ENCODE results near the gene VWA8. TPM values are rescaled to one million over a fixed set of nuclear protein-coding genes. Genes with fewer than 3 reads are reported as not detected.

Gene VWA8
- total RNA-seq, 1 experiment from 2014 or later = 22.6 TPM

- POLR2A ChIA-PET = no interaction called here
- H3K27ac ChIP-seq (ENCODE audit: low read depth, low read length) = no peak overlapping the region
- no peak overlapping the region for H3K4me2 ChIP-seq (ENCODE audit: low read length)
- no peaks in the 10 kb centered on the region for H3K79me2 ChIP-seq (ENCODE audit: insufficient read depth, low read length)
- DNase-seq (ENCODE audit: low read depth, low spot score) (no peak), ATAC-seq (no peak)
- no peak overlapping the region for H3K4me3 ChIP-seq (replicated peaks in 1 of 2; ENCODE audit: low read depth in 1 of 2, low read length in 2 of 2)
- no TSS peak for BruUV-seq (replicated peaks)
- H3K9me3 ChIP-seq (ENCODE audit: control insufficient read depth in 1 of 2, insufficient read depth in 1 of 2, low read depth in 1 of 2, low read length in 2 of 2) = no peaks in the 10 kb centered on the region
- no peaks in the 10 kb centered on the region for H3K9me2 ChIP-seq (ENCODE audit: insufficient read depth)
- RAD21 ChIA-PET (ENCODE audit: low non-redundant PET in 1 of 2, low total read pairs in 2 of 2, uncharacterized antibody in 2 of 2, unreplicated experiment in 2 of 2) = no interaction called here
- intact Hi-C loops (cut with micrococcal nuclease) = no loop called here
- H2AFZ ChIP-seq (ENCODE audit: low read depth, low read length, poor library complexity, severe bottlenecking) = no peak overlapping the region
- H3K4me1 ChIP-seq (ENCODE audit: control insufficient read depth in 1 of 2, insufficient read depth in 2 of 2, low read length in 2 of 2) = peaks cover 0 to 8% of the 10 kb centered on the region in 2 experiments; a peak in 2 of 4 replicates
- no peaks in the 10 kb centered on the region for H3K36me3 ChIP-seq (ENCODE audit: control insufficient read depth in 1 of 2, insufficient read depth in 2 of 2, low read length in 2 of 2)
- H3K9ac ChIP-seq (ENCODE audit: low read length) = no peak overlapping the region
- CTCF ChIA-PET = interaction anchor here (1.1 kb wide), 1 partner anchor 89 kb away, joined by 3 read pairs; no protein-coding TSS in a partner anchor
- no peaks in the 10 kb centered on the region for H3K27me3 ChIP-seq (ENCODE audit: insufficient read depth, low read length)
- no peaks in the 10 kb centered on the region for H4K20me1 ChIP-seq (ENCODE audit: insufficient read depth)
- TF ChIP-seq REST (IDR thresholded peaks at IDR 0.05; ENCODE audit: low read depth) (no peak), TCF7L2 (IDR thresholded peaks at IDR 0.05; ENCODE audit: borderline replicate concordance, extremely low read depth, insufficient read depth, insufficient read length) (no peak), EZH2phosphoT487 (IDR thresholded peaks at IDR 0.05; ENCODE audit: borderline replicate concordance) (no peak), CTCF (IDR thresholded peaks at IDR 0.05 in 2 of 3, conservative IDR thresholded peaks at IDR 0.05 in 1 of 3; ENCODE audit: borderline replicate concordance in 1 of 3, insufficient read depth in 1 of 3, low read depth in 2 of 3, low read length in 2 of 3) (no peak), RAD21 (IDR thresholded peaks at IDR 0.05; ENCODE audit: low read depth) (no peak), EGR1 (IDR thresholded peaks at IDR 0.05; ENCODE audit: low read depth) (no peak)
- TF ChIP-seq, protein P1, sequence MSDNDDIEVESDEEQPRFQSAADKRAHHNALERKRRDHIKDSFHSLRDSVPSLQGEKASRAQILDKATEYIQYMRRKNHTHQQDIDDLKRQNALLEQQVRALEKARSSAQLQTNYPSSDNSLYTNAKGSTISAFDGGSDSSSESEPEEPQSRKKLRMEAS (IDR thresholded peaks at IDR 0.05) = no peak
These were observed 412.0 kb downstream of the VWA8 start for GRCh38 chr13:41548910-41549309.

Measured in HCT116 (cell line).